HepG2 (cell line): ENCODE data around the gene PCNA. TPM values are rescaled to one million over a fixed set of nuclear protein-coding genes. Genes with fewer than 3 reads are reported as not detected.
A peak's percentile ranks its signal among the peaks of the same experiment; 100 is the strongest.

Source experiments
- ARID3A ChIP-seq: IDR thresholded peaks from 2 replicates; pipeline ENCODE4 v1.6.1; 2012; ENCODE audit warnings: low read depth, low read length, improper control_type of control experiment
- ATAD3A ChIP-seq: sonication (generic); formaldehyde crosslinking; IDR thresholded peaks from 2 replicates; pipeline ENCODE4 v1.4.0; 2020; ENCODE audit warnings: missing genetic modification reagents
- BRD4 ChIP-seq: sonication (generic); formaldehyde crosslinking; IDR thresholded peaks from 2 replicates; pipeline ENCODE4 v1.4.0; 2020; ENCODE audit warnings: missing genetic modification reagents
- ETS1 ChIP-seq: sonication (generic); formaldehyde crosslinking; IDR thresholded peaks from 2 replicates; pipeline ENCODE4 v1.4.0; 2020; ENCODE audit warnings: missing genetic modification reagents
- KDM5B ChIP-seq: sonication (generic); formaldehyde crosslinking; IDR thresholded peaks from 2 replicates; pipeline ENCODE4 v1.4.0; 2020; ENCODE audit warnings: missing genetic modification reagents, mild to moderate bottlenecking, borderline replicate concordance
- MYC ChIP-seq: sonication (generic); formaldehyde crosslinking; IDR thresholded peaks from 2 replicates; pipeline ENCODE4 v1.9.0; 2021; ENCODE audit warnings: missing genetic modification reagents, borderline replicate concordance
- PITX1 ChIP-seq: sonication (generic); formaldehyde crosslinking; IDR thresholded peaks from 2 replicates; pipeline ENCODE4 v1.5.1; 2020; ENCODE audit warnings: mild to moderate bottlenecking, missing genetic modification reagents
- PPARG ChIP-seq: conservative IDR thresholded peaks from 2 replicates; pipeline ENCODE4 v1.6.1; 2016; ENCODE audit warnings: missing biosample characterization, missing genetic modification reagents
- SAFB2 ChIP-seq: sonication (generic); formaldehyde crosslinking; IDR thresholded peaks from 2 replicates; pipeline ENCODE4 v1.5.1; 2020; ENCODE audit warnings: missing genetic modification reagents, low read depth, mild to moderate bottlenecking, borderline replicate concordance
- THRA ChIP-seq: sonication (generic); formaldehyde crosslinking; IDR thresholded peaks from 2 replicates; pipeline ENCODE4 v1.4.0; 2020; ENCODE audit warnings: missing genetic modification reagents, borderline replicate concordance
- TRIM22 ChIP-seq: fragments of 450-650 bp; IDR thresholded peaks from 2 replicates; pipeline ENCODE4 v1.6.1; 2017
- ZNF138 ChIP-seq: sonication (generic); formaldehyde crosslinking; IDR thresholded peaks from 2 replicates; pipeline ENCODE4 v1.5.0; 2020; ENCODE audit warnings: mild to moderate bottlenecking, low read depth, missing genetic modification reagents
- ZNF142 ChIP-seq: sonication (generic); formaldehyde crosslinking; IDR thresholded peaks from 2 replicates; pipeline ENCODE4 v1.4.0; 2020; ENCODE audit warnings: missing genetic modification reagents
- ZNF274 ChIP-seq: sonication (generic); formaldehyde crosslinking; IDR thresholded peaks from 2 replicates; pipeline ENCODE4 v1.5.1; 2020; ENCODE audit warnings: mild to moderate bottlenecking, missing genetic modification reagents
- ZNF674 ChIP-seq: sonication (generic); formaldehyde crosslinking; IDR thresholded peaks from 2 replicates; pipeline ENCODE4 v1.5.0; 2020; ENCODE audit warnings: low read depth, mild to moderate bottlenecking, missing genetic modification reagents
- ZNF790 ChIP-seq: sonication (generic); formaldehyde crosslinking; IDR thresholded peaks from 2 replicates; pipeline ENCODE4 v1.8.0; 2022; ENCODE audit warnings: missing genetic modification reagents, mild to moderate bottlenecking, borderline replicate concordance
- ZSCAN25 ChIP-seq: sonication (generic); formaldehyde crosslinking; IDR thresholded peaks from 2 replicates; pipeline ENCODE4 v1.8.0; 2022; ENCODE audit warnings: mild to moderate bottlenecking, missing genetic modification reagents
- polyA plus RNA-seq, 8 experiments: library from polyadenylated mRNA; depleted of rRNA in 3 of 8; stranded (reverse) in 7 of 8; unstranded in 1 of 8; fragments of >200 nt; fragmentation: Illumina TruSeq in 4 of 8; extraction: Trizol in 4 of 8; gene quantifications; 2 replicates each; pipeline versions ENCODE4 v1.2.1 to v1.2.3, GENCODE V29; 2011 to 2016; ENCODE audit warnings: low read depth in 4 of 8, missing spikeins in 1 of 8, mixed read lengths in 1 of 8; ENCODE audit not compliant: insufficient read depth in 1 of 8
- total RNA-seq, 5 experiments: library from RNA; depleted of rRNA; stranded (reverse); fragments of >200 nt; fragmentation: Illumina TruSeq; extraction: Trizol; gene quantifications; 2 replicates each; pipeline ENCODE4 v1.2.3, GENCODE V29; 2016; ENCODE audit warnings: low read depth in 1 of 5

The PCNA gene
- total and polyA plus RNA-seq, 2 of the 13 experiments (the other 11 are each of a cell fraction or from before 2014, with no cell fraction given): 229 to 655 TPM

GRCh38 chr20:5072756-5073659 is 46.8 kb downstream of the PCNA start (continued):
- TF ChIP-seq ZNF790 (CRISPR knock-in tag) (no peak), ETS1 (CRISPR knock-in tag) (no peak), TRIM22 (no peak), THRA (CRISPR knock-in tag) (no peak), ZNF674 (no peak), ZNF138 (CRISPR knock-in tag) (no peak), SAFB2 (0 out of 2 replicates have a peak, but pooled peaks have one; percentile 26), ZSCAN25 (CRISPR knock-in tag) (no peak), ATAD3A (no peak), BRD4 (CRISPR knock-in tag) (no peak), KDM5B (CRISPR knock-in tag) (0 out of 2 replicates have a peak, but pooled peaks have one; percentile 22), PPARG (CRISPR knock-in tag) (no peak), ZNF274 (CRISPR knock-in tag) (no peak), ZNF142 (no peak), ARID3A (no peak), MYC (CRISPR knock-in tag) (no peak), PITX1 (CRISPR knock-in tag) (no peak)
